DOHH2 (cell line): ENCODE results near the gene BPI.
"Not testable (repeated sequence)": the region's sequence is repeated elsewhere in the genome, so short reads cannot be mapped to it uniquely, and the experiment has no call there.

Experiments used
- H3F3A ChIP-seq: fragments of 200-600 bp; sonication (generic), shearing (Covaris generic); 2 replicates; pipeline ENCODE4 v1.6.0; 2016; ENCODE audit warnings: antibody characterized with exemption, mild to moderate bottlenecking; ENCODE audit not compliant: control insufficient read depth, insufficient read depth
- H3K27ac ChIP-seq: fragments of 200-600 bp; sonication (generic); 2 replicates; pipeline ENCODE4 v1.5.1; 2014; ENCODE audit warnings: low read depth, mild to moderate bottlenecking, low read length, moderate library complexity
- H3K27me3 ChIP-seq: fragments of 200-600 bp; sonication (generic); 2 replicates; pipeline ENCODE4 v1.6.1; 2014; ENCODE audit warnings: mild to moderate bottlenecking, low read length, mixed read lengths; ENCODE audit not compliant: control insufficient read depth
- H3K36me3 ChIP-seq: fragments of 200-600 bp; sonication (generic); 2 replicates; pipeline ENCODE4 v1.6.1; 2014; ENCODE audit warnings: mild to moderate bottlenecking, low read length, moderate library complexity, mixed read lengths; ENCODE audit not compliant: control insufficient read depth
- H3K4me1 ChIP-seq: fragments of 200-600 bp; sonication (generic); 2 replicates; pipeline ENCODE4 v1.6.1; 2014; ENCODE audit warnings: mild to moderate bottlenecking, low read length, mixed read lengths; ENCODE audit not compliant: control insufficient read depth
- H3K4me2 ChIP-seq: fragments of 200-600 bp; sonication (generic); 2 replicates; pipeline ENCODE4 v1.6.0; 2014; ENCODE audit warnings: mild to moderate bottlenecking, low read length, moderate library complexity
- H3K4me3 ChIP-seq: fragments of 200-600 bp; sonication (generic); 2 replicates; pipeline ENCODE4 v1.5.1; 2014; ENCODE audit warnings: mild to moderate bottlenecking, low read length, mixed read lengths
- H3K79me2 ChIP-seq: fragments of 200-600 bp; sonication (generic); 2 replicates; pipeline ENCODE4 v1.6.1; 2014; ENCODE audit warnings: mild to moderate bottlenecking, low read length, mixed read lengths; ENCODE audit not compliant: control insufficient read depth
- H3K9me2 ChIP-seq: fragments of 200-600 bp; sonication (generic); replicated peaks from 2 replicates; pipeline ENCODE4 v1.6.1; 2014; ENCODE audit warnings: mild to moderate bottlenecking, low read length, mixed read lengths; ENCODE audit not compliant: control insufficient read depth
- H3K9me3 ChIP-seq: fragments of 200-600 bp; sonication (generic); 2 replicates; pipeline ENCODE4 v1.6.1; 2014; ENCODE audit warnings: antibody characterized with exemption, low read length, mixed read lengths; ENCODE audit not compliant: control insufficient read depth, insufficient read depth
- H4K20me1 ChIP-seq: fragments of 200-600 bp; sonication (generic); 2 replicates; pipeline ENCODE4 v1.6.0; 2014; ENCODE audit warnings: low read depth, mild to moderate bottlenecking, antibody characterized with exemption, low read length, moderate library complexity; ENCODE audit not compliant: control insufficient read depth, insufficient read depth
- CTCF ChIP-seq: fragments of 200-600 bp; sonication (generic); IDR thresholded peaks from one replicate; pipeline ENCODE4 v1.5.1; 2014; ENCODE audit warnings: antibody characterized with exemption, mild to moderate bottlenecking, low read depth, low read length; ENCODE audit not compliant: poor library complexity, severe bottlenecking
- EZH2phosphoT487 ChIP-seq: fragments of 200-600 bp; sonication (generic); IDR thresholded peaks from 2 replicates; pipeline ENCODE4 v1.6.1; 2017; ENCODE audit warnings: borderline replicate concordance, mild to moderate bottlenecking, antibody characterized with exemption, low read length, moderate library complexity, mixed read lengths

BPI gene

GRCh38 chr20:38311091-38311490 lies 7.1 kb downstream of the BPI start:
- no peak for TF ChIP-seq EZH2phosphoT487
- no peak for TF ChIP-seq CTCF
- Histone ChIP-seq H3K36me3 (no peaks in the 10 kb centered on the region), H3K27ac (no peak overlapping the region), H3F3A (no peaks in the 10 kb centered on the region), H3K27me3 (no peaks in the 10 kb centered on the region; the same call in 1 of the 2 replicates), H3K4me3 (no peak overlapping the region), H3K4me2 (no peak overlapping the region), H3K4me1 (no peaks in the 10 kb centered on the region), H3K9me3 (peaks cover 3% of the 10 kb centered on the region; the same call in 1 of the 2 replicates), H4K20me1 (no peaks in the 10 kb centered on the region), H3K9me2 (no peaks in the 10 kb centered on the region), H3K79me2 (no peaks in the 10 kb centered on the region)

DNA sequence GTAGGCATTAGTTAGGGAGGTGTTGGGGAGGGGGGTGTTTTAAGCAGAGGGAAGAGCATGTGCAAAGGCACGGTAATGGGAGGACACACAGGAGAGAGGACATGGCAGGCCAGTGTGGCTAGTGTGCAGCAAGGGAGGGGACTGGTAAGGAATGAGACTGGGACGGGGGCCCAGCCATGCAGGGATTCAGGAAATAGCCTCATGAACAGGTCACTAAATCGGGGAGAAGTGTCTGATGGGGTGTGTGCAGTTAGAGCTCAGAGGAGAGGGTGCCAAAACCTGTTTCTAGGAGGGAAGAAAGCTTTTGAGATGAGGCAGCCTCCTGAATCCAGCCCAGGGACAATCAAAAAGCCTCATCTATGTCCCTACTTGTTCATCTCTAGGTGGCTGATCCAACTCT lies 7.5 kb downstream of the BPI start:
- Histone ChIP-seq H4K20me1 (no peaks in the 10 kb centered on the region), H3K27me3 (peaks cover under 1% of the 10 kb centered on the region; the same call in 1 of the 2 replicates), H3K27ac (no peak overlapping the region), H3K9me3 (peaks cover 3% of the 10 kb centered on the region; the same call in 1 of the 2 replicates), H3K4me2 (no peak overlapping the region), H3K4me1 (no peaks in the 10 kb centered on the region), H3K4me3 (no peak overlapping the region), H3F3A (no peaks in the 10 kb centered on the region), H3K79me2 (no peaks in the 10 kb centered on the region), H3K9me2 (no peaks in the 10 kb centered on the region), H3K36me3 (no peaks in the 10 kb centered on the region)
- TF ChIP-seq EZH2phosphoT487 (no peak), CTCF (no peak)

DNA sequence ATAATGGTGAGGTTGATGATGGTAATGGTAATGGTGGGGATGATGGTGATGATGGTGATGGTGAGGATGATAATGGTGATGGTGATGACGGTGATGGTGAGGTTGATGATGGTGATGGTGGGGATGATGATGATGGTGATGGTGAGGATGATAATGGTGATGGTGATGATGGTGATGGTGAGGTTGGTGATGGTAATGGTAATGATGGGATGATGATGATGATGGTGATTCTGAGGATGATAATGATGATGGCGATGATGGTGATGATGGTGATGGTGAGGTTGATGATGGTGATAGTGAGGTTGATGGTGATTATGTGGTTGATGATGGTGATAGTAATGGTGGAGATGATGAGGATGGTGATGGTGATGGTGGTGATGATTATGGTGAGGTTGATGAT lies 9.7 kb downstream of the BPI start:
- Histone ChIP-seq H3K4me1 (no peaks in the 10 kb centered on the region), H3F3A (no peaks in the 10 kb centered on the region), H3K9me3 (peaks cover 3% of the 10 kb centered on the region; the same call in 1 of the 2 replicates), H3K27me3 (peaks cover 3% of the 10 kb centered on the region; the same call in 1 of the 2 replicates), H3K79me2 (no peaks in the 10 kb centered on the region), H3K36me3 (no peaks in the 10 kb centered on the region), H3K27ac (no peak overlapping the region), H3K4me3 (no peak overlapping the region), H3K9me2 (no peaks in the 10 kb centered on the region), H4K20me1 (no peaks in the 10 kb centered on the region), H3K4me2 (no peak overlapping the region)
- no peak for TF ChIP-seq EZH2phosphoT487
- no peak for TF ChIP-seq CTCF

- not testable (repeated sequence) for H3K36me3 ChIP-seq, H3K4me3 ChIP-seq, H3K4me1 ChIP-seq, H3K27me3 ChIP-seq, H3F3A ChIP-seq, H4K20me1 ChIP-seq, H3K9me3 ChIP-seq, H3K79me2 ChIP-seq, H3K4me2 ChIP-seq, H3K9me2 ChIP-seq, H3K27ac ChIP-seq
Observed at GRCh38 chr20:38314350-38314749, 10.4 kb downstream of the BPI start.
